Activated T-cell treated with anti-CD3 and anti-CD28 coated beads, Interleukin-2, amount 50 U/mL, for 48 hours (primary cell): ENCODE results near the gene OR9A4.
"Not testable (repeated sequence)": the region's sequence is repeated elsewhere in the genome, so short reads cannot be mapped to it uniquely, and the experiment has no call there.

Experiments used
- DNase-seq, 2 experiments: peaks; one replicate each; pipeline ENCODE4 v3.0.0-alpha.2; 2020

The OR9A4 gene

GRCh38 chr7:141916099-141916498 is at the start of gene OR9A4:
OR9A4 (plus strand) TSS chr7:141916399; CDS start chr7:141918876, 2,477 bp downstream.
- no peak for DNase-seq

- no peak for DNase-seq
Measured at GRCh38 chr7:141866974-141867373, 49.2 kb upstream of the OR9A4 start.

GRCh38 chr7:141872931-141873330 is 43.3 kb upstream of the OR9A4 start:
- DNase-seq = no peak

GRCh38 chr7:141874787-141875186 is 41.4 kb upstream of the OR9A4 start:
- DNase-seq = no peak

- DNase-seq = no peak
Measured at GRCh38 chr7:141875453-141875852, 40.7 kb upstream of the OR9A4 start.

GRCh38 chr7:141876371-141876770 is 39.8 kb upstream of the OR9A4 start:
- DNase-seq = no peak

GRCh38 chr7:141877365-141877764 is 38.8 kb upstream of the OR9A4 start:
- DNase-seq = no peak

GRCh38 chr7:141880960-141881359 is 35.2 kb upstream of the OR9A4 start:
- no peak for DNase-seq

GRCh38 chr7:141884539-141885225 is 31.5 kb upstream of the OR9A4 start:
- DNase-seq = no peak

- no peak for DNase-seq
Measured at GRCh38 chr7:141889321-141889720, 26.9 kb upstream of the OR9A4 start.

- no peak for DNase-seq
Measured at GRCh38 chr7:141891336-141891735, 24.9 kb upstream of the OR9A4 start.

- DNase-seq = not testable (repeated sequence)
Measured at GRCh38 chr7:141899366-141899765, 16.8 kb upstream of the OR9A4 start.

GRCh38 chr7:141906285-141906684 is 9.9 kb upstream of the OR9A4 start:
- DNase-seq = no peak

- DNase-seq = no peak
Measured at GRCh38 chr7:141911391-141911790, 4.8 kb upstream of the OR9A4 start.

- no peak for DNase-seq
Measured at GRCh38 chr7:141915565-141915964, 634 bp upstream of the OR9A4 start.

- DNase-seq = no peak
Measured at GRCh38 chr7:141920281-141920680, 4.1 kb downstream of the OR9A4 start.

- no peak for DNase-seq
Measured at GRCh38 chr7:141928146-141928844, 12.1 kb downstream of the OR9A4 start.

GRCh38 chr7:141928845-141929195 is 12.6 kb downstream of the OR9A4 start:
- DNase-seq = no peak

- no peak for DNase-seq
Measured at GRCh38 chr7:141930211-141930610, 14.0 kb downstream of the OR9A4 start.

- no peak for DNase-seq
Measured at GRCh38 chr7:141941075-141941474, 24.9 kb downstream of the OR9A4 start.

- DNase-seq = no peak
Measured at GRCh38 chr7:141943846-141944245, 27.6 kb downstream of the OR9A4 start.

GRCh38 chr7:141944811-141945210 is 28.6 kb downstream of the OR9A4 start:
- DNase-seq = no peak

GRCh38 chr7:141945356-141945755 is 29.2 kb downstream of the OR9A4 start:
- DNase-seq = no peak

- no peak for DNase-seq
Measured at GRCh38 chr7:141946796-141947195, 30.6 kb downstream of the OR9A4 start, which contains the start of gene CLEC5A. CLEC5A (minus strand) TSS chr7:141946974; CDS start chr7:141946292, 682 bp downstream.

- DNase-seq = no peak
Measured at GRCh38 chr7:141949021-141949420, 32.8 kb downstream of the OR9A4 start.
